ENCODE data around the gene RNF149. TPM values are rescaled to one million over a fixed set of nuclear protein-coding genes. Genes with fewer than 3 reads are reported as not detected.

The RNF149 gene
- total RNA-seq = 90.5 TPM

GRCh38 chr2:101308432-101309210, at the start of gene RNF149:
RNF149 (minus strand) TSS chr2:101308701; CDS start chr2:101308588, 113 bp downstream.

GRCh38 chr2:101252408-101253012, 56.0 kb downstream of the RNF149 start, which contains the start of gene CNOT11:
CNOT11 (plus strand) TSS chr2:101252886; CDS start chr2:101252965, 79 bp downstream.

Small RNA genes within 50 kb of the gene (small RNA-seq; reads per million reads assigned to genes)
- gene MIR5696 (ENCODE audit: low replicate concordance) = not detected
- gene SNORD89 (ENCODE audit: low replicate concordance) = 166 reads per million, percentile 96 among the genes with 10 or more reads in this experiment

Other genes starting within 250 kb of the RNF149 start
- gene TBC1D8, start 157.3 kb downstream of the RNF149 start, total RNA-seq = 12.5 TPM
- 15.0 TPM for gene CNOT11, start 55.8 kb downstream of the RNF149 start, total RNA-seq
- gene CREG2, start 78.8 kb upstream of the RNF149 start, total RNA-seq = 4.7 TPM
- not detected for gene RFX8, start 166.4 kb upstream of the RNF149 start, total RNA-seq